Activated CD8-positive, alpha-beta memory T cell treated with anti-CD3 and anti-CD28 coated beads, Interleukin-2, amount 50 U/mL, for 1 hour (primary cell): ENCODE results near the gene MEF2C.
"Not testable (repeated sequence)": the region's sequence is repeated elsewhere in the genome, so short reads cannot be mapped to it uniquely, and the experiment has no call there.

Experiments
- DNase-seq: peaks from one replicate; pipeline ENCODE4 v3.0.0-alpha.2; 2020; ENCODE audit errors: extremely low read depth

The MEF2C gene

DNA sequence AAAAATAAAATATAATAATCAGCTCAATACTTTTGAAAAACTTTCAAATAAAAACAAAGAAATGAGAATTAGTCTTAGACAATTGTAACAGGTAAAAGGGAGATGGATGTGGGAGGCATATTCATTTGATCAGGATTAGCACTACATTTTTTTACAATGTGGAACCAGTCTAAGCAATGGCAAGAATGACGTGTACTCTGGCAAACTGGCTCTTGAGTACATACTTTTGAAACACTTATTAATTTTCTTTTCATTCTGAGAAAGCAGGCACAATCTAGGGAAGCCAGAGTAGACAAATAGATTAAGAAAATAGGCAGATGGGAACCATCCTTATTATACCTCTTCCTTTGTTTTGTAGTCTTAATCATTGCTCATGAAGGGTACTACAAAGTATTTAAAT lies 79.7 kb downstream of the MEF2C start:
- no peak for DNase-seq

GRCh38 chr5:88799938-88800535 lies 82.9 kb downstream of the MEF2C start:
- DNase-seq: no peak

DNA sequence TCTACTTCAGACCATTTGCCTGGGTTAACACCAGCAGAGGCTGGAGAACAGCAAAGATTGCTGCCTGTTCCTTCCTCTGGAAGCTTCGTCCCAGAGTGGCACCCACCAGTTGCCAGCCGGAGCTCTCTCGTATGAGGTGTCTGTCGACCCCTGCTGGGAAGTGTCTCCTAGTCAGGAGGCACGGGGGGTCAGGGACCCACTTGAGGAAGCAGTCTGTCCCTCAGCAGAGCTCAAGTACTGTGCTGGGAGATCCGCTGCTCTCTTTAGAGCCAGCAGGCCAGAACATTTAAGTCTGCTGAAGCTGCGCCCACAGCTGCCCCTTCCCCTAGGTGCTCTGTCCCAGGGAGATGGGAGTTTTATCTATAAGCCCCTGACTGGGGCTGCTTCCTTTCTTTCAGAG lies 84.1 kb downstream of the MEF2C start:
- DNase-seq: not testable (repeated sequence)

DNA sequence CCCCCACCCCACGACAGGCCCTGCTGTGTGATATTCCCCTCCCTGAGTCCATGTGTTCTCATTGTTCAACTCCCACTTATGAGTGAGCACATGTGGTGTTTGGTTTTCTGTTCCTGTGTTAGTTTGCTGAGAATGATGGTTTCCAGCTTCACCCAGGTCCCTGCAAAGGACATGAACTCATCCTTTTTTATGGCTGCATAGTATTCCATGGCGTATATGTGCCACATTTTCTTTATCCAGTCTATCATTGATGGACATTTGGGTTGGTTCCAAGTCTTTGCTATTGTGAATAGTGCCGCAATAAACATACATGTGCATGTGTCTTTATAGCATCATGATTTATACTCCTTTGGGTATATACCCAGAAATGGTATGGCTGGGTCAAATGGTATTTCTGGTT lies 89.2 kb downstream of the MEF2C start:
- not testable (repeated sequence) for DNase-seq

GRCh38 chr5:88792144-88792840 lies 90.7 kb downstream of the MEF2C start:
- DNase-seq: no peak

GRCh38 chr5:88787856-88788255 lies 95.1 kb downstream of the MEF2C start:
- no peak for DNase-seq

GRCh38 chr5:88786789-88787188 lies 96.2 kb downstream of the MEF2C start:
- no peak for DNase-seq

DNA sequence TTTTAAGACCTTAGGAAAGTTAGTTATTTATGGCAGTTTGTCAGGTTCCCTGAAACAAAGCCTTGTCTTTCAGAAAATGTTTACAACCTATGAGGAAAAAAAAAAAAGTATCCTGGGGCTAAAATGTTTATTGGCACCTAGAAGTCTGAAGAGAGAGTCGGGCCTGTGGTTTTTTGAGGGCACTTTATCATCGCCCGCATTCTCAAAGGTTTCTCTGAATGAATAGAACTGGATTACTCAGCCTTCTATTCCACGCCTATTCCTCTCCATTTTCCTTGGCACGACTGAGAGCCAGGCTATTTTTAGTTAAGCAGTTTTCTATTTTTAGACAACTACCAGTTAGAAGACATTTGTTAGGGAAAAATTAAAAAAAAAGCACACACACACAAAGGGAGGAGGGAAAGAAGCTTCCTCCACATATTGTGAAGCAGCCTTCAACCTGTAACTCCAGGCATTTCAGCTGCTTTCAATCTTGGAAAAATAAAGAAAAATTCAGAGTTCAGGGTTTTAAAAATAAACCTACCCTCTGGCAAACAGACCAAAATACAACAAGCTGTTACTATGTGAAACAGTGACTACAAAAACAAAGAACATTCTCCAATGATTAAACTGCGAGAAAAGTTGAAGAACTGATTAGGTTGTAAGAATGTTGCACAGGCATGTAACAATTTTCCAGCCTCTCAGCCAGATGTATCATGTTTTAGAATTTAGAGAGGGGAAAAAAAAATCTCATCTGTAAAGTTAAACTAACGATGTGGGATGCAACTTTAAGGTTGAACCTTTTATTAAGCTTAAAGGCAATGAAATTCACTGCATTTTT lies 97.0 kb downstream of the MEF2C start:
- DNase-seq: no peak

DNA sequence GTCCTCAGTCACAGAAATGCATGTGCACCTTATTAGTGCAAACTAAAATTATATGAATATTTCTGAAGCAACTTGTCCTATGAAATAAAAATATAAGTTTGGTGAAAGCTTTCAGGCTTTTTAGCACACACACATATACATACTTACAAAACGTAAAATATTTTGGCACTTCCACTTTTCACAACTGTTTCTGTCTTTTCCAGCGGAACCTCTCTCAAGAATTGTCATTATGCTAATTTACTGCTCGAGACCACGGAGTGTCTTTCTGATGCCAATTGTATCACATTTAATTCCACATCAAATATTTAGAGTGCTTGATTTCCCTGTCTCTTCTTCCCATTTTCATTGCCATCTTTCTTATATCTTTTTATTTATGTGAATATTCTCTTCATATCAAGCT lies 100.4 kb downstream of the MEF2C start:
- no peak for DNase-seq

GRCh38 chr5:88780736-88781135 lies 102.2 kb downstream of the MEF2C start:
- no peak for DNase-seq

- no peak for DNase-seq
Measured at GRCh38 chr5:88778736-88779135, 104.2 kb downstream of the MEF2C start.

- no peak for DNase-seq
Measured at GRCh38 chr5:88776692-88777091, 106.3 kb downstream of the MEF2C start.

- DNase-seq: no peak
Measured at GRCh38 chr5:88772831-88773230, 110.2 kb downstream of the MEF2C start.

DNA sequence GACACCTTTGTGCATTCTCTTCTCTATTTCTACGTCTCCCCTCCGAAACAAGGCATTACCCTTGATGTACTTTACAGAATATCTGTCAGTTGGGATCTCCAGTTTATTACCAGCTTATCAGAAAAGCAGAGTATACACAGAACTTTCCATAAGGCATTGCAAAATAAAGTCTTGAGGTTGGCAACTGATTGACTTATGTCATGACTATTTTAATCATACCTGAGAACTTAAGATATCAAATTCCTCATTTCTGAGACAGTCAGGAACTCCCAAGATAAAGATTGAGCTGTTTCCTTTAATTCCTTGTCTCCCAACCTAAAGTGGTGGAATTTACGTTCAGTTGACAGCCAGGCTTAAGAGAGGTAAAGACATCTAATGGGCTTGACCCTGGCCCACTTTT lies 110.9 kb downstream of the MEF2C start:
- DNase-seq: no peak

GRCh38 chr5:88770276-88771257 lies 112.4 kb downstream of the MEF2C start:
- no peak for DNase-seq

DNA sequence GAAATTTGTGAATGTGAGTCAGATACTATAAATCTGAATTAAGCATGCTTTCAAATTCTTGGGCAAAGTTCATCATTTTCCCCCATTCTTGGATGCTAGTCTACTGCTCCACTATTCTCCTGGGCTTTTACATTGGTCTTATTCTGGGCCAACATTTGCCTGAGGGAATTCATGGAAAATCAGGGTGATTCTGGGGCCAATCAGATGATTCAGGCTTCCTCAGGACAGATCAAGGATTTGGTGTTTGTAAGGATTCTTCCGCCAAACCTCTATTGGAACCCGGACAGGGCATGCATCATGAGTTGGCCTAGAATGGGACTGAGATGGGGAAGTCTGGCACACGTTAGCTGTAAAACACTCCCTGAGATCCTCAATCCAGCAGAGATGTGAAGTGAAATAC lies 113.8 kb downstream of the MEF2C start:
- DNase-seq: no peak

GRCh38 chr5:88768411-88768810 lies 114.6 kb downstream of the MEF2C start:
- DNase-seq: no peak

DNA sequence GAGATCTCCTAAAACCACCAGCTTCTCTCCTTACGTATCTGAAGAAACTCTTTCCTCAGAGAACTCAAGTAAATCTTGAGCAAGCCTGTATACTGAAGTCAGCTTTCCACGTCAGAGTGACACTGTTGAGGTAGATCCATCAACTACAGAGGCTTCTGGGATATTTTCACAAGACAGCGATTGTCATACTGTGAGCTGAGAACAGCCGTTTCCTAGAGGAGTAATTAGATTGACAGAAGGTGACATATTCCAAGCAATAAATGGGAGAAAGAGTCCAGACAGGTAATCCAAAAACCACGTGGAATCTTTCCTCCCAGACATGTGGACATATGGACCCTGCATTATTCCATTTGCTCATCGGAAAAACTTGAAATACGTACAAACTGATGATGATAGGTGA lies 117.2 kb downstream of the MEF2C start:
- DNase-seq: no peak

DNA sequence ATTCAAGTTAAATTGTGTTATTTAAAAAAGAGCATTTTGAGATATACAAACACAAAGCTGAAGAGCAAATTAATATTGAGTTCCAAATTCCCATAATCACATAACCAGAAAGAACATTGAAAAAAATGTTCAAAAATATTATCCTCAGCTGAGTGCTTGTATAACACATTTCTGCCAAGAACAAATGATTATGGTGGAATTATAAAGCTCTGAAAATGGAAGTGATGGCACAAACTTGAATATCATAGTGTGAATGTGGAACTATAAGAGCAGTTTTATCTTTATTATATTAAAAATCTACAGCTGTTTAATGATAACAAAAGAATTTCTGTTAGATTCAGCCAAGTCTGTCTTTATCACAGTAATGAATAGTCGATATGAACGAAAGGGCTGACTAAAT lies 117.8 kb downstream of the MEF2C start:
- DNase-seq: no peak

DNA sequence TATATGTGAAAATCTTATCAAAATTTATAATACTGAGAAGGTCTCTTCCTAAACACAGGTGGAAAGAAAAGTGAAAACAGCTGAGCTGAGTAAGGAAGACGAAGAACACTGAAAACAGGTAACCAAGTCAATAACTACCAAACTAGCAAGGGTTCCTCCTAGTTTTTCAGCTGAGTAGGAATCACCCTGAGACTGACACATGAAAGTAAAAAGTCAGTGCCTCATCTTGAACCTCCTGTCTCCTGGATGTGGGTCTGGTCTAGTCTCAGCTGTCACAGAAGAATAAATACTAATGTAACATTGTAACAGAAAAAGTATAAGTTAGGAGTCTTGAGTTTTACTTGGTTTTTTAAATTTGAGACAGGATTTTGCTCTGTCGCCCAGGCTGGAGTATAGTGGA lies 121.0 kb downstream of the MEF2C start:
- no peak for DNase-seq

- no peak for DNase-seq
Measured at GRCh38 chr5:88761269-88761850, 121.6 kb downstream of the MEF2C start.
